Gastrocnemius medialis (tissue), 4 donors: ENCODE data around the gene WDR70. TPM values are rescaled to one million over a fixed set of nuclear protein-coding genes. Genes with fewer than 3 reads are reported as not detected.

Experiments
- ATAC-seq, 2 donors: fragments of 150-250 bp; one replicate each; pipeline ENCODE4 v1.9.1; 2016
- DNase-seq, 2 donors: peaks; one replicate each; pipeline ENCODE4 v3.0.0-alpha.2; 2019
- H3K27ac ChIP-seq, 4 donors: fragments of 200-600 bp; sonication (generic); 1 replicate in 1 of 4; 2 replicates in 3 of 4; pipeline ENCODE4 v1.5.1; 2016 to 2018; ENCODE audit warnings: mild to moderate bottlenecking in 2 of 4, moderate library complexity in 1 of 4
- H3K27me3 ChIP-seq, 3 donors: fragments of 200-600 bp; sonication (generic) in 2 of 3; 1 replicate in 1 of 3; 2 replicates in 2 of 3; pipeline versions ENCODE4 v1.5.1 to v1.6.0; 2016 to 2019; ENCODE audit warnings: mild to moderate bottlenecking in 1 of 3, moderate library complexity in 1 of 3
- H3K36me3 ChIP-seq, 2 donors: fragments of 200-600 bp; sonication (generic) in 1 of 2; one replicate each; pipeline ENCODE4 v1.5.1; 2017 to 2018
- H3K4me1 ChIP-seq, 2 donors: fragments of 200-600 bp; sonication (generic) in 1 of 2; one replicate each; pipeline ENCODE4 v1.5.1; 2016 to 2017; ENCODE audit warnings: mild to moderate bottlenecking in 2 of 2
- H3K4me3 ChIP-seq, 4 donors: fragments of 200-600 bp; sonication (generic) in 3 of 4; 1 replicate in 1 of 4; 2 replicates in 3 of 4; pipeline ENCODE4 v1.5.1; 2016 to 2019; ENCODE audit warnings: mild to moderate bottlenecking in 2 of 4
- H3K9me3 ChIP-seq, 3 donors: fragments of 200-600 bp; sonication (generic) in 2 of 3; 1 replicate in 1 of 3; 2 replicates in 2 of 3; pipeline ENCODE4 v1.5.1; 2016 to 2019
- CTCF ChIP-seq, 5 experiments: fragments of 450-650 bp in 3 of 5; fragments of 200-600 bp in 2 of 5; sonication (generic) in 2 of 5; IDR thresholded peaks in 4 of 5; conservative IDR thresholded peaks in 1 of 5; 1 replicate in 4 of 5; 2 replicates in 1 of 5; pipeline ENCODE4 v1.5.1; 2016 to 2019; ENCODE audit warnings: antibody characterized with exemption in 5 of 5, mild to moderate bottlenecking in 3 of 5, moderate library complexity in 3 of 5
- POLR2A ChIP-seq, 2 donors: fragments of 450-650 bp; IDR thresholded peaks; one replicate each; pipeline ENCODE4 v1.6.1; 2017; ENCODE audit warnings: antibody characterized with exemption in 2 of 2, mild to moderate bottlenecking in 2 of 2, moderate library complexity in 2 of 2
- in situ Hi-C, 4 donors: fragments of 200-750 bp; cut with MboI; loops; one replicate each; pipeline versions ENCODE4 v1.15.0 to v1.8.0; 2017; ENCODE audit warnings: low sequenced_read_pairs in 4 of 4
- intact Hi-C: fragments of 100-400 bp; cut with DNase I; formaldehyde crosslinking; loops from one replicate; pipeline ENCODE4 v1.15.1; 2023; ENCODE audit warnings: low total_unique reads
- total RNA-seq, 4 donors: library from RNA; depleted of rRNA; stranded (reverse); fragments of >200 nt; gene quantifications; one replicate each; pipeline versions ENCODE4 v1.1.0 to v1.2.3, GENCODE V29; 2016

WDR70 gene
- total RNA-seq, 4 donors from 2014 or later = 15.9 to 24.8 (median 21.5) TPM

- no peaks in the 10 kb centered on the region for H3K9me3 ChIP-seq
- no peak for ATAC-seq
- H3K4me3 ChIP-seq = no peak overlapping the region
- peaks cover 0 to 5% of the 10 kb centered on the region in 2 donors for H3K36me3 ChIP-seq
- H3K27me3 ChIP-seq = no peaks in the 10 kb centered on the region
- in situ Hi-C loops (no loop called here), intact Hi-C loops (no loop called here)
- DNase-seq = no peak
- H3K27ac ChIP-seq = no peak overlapping the region
- no peaks in the 10 kb centered on the region for H3K4me1 ChIP-seq
- TF ChIP-seq POLR2A (IDR thresholded peaks at IDR 0.05) = no peak
- TF ChIP-seq CTCF (IDR thresholded peaks at IDR 0.05 in 4 of 5, conservative IDR thresholded peaks at IDR 0.05 in 1 of 5) = no peak
Measured at GRCh38 chr5:37519807-37520206, 140.7 kb downstream of the WDR70 start.

DNA sequence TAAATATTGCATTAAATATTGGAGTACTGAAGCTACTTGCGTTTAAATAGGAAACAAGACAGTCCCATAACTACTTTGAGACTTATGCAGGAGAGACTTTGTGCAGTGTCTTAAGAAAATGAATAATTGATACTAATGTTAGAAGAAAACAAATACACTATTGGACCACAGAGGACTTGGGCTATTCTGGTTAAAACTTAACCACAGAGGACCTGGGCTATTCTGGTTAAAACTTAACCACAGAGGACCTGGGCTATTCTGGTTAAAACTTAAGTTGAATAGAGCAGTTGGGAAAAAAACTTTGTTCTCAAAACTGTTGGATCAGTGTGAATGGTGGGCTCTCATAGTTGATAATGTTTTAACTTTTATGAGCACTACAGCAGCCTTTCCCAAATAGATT, 141.7 kb downstream of the WDR70 start:
- Histone ChIP-seq H3K27ac (no peak overlapping the region), H3K4me3 (no peak overlapping the region), H3K9me3 (no peaks in the 10 kb centered on the region), H3K27me3 (no peaks in the 10 kb centered on the region), H3K36me3 (peaks cover 0 to 5% of the 10 kb centered on the region in 2 donors), H3K4me1 (no peaks in the 10 kb centered on the region)
- in situ Hi-C loops = no loop called here
- ATAC-seq (no peak), DNase-seq (no peak)
- no peak for TF ChIP-seq CTCF (IDR thresholded peaks at IDR 0.05 in 4 of 5, conservative IDR thresholded peaks at IDR 0.05 in 1 of 5)
- no peak for TF ChIP-seq POLR2A (IDR thresholded peaks at IDR 0.05)
- intact Hi-C loops = no loop called here

- intact Hi-C loops (no loop called here), in situ Hi-C loops (no loop called here)
- Histone ChIP-seq H3K27ac (no peak overlapping the region), H3K4me1 (no peaks in the 10 kb centered on the region), H3K4me3 (no peak overlapping the region), H3K27me3 (no peaks in the 10 kb centered on the region), H3K9me3 (no peaks in the 10 kb centered on the region), H3K36me3 (no peaks in the 10 kb centered on the region)
- ATAC-seq (no peak), DNase-seq (no peak)
- TF ChIP-seq POLR2A (IDR thresholded peaks at IDR 0.05) = no peak
- TF ChIP-seq CTCF (IDR thresholded peaks at IDR 0.05 in 4 of 5, conservative IDR thresholded peaks at IDR 0.05 in 1 of 5) = no peak
Measured at GRCh38 chr5:37532976-37533740, 154.0 kb downstream of the WDR70 start.

- Histone ChIP-seq H3K4me1 (no peaks in the 10 kb centered on the region), H3K4me3 (no peak overlapping the region), H3K9me3 (no peaks in the 10 kb centered on the region), H3K27me3 (no peaks in the 10 kb centered on the region), H3K27ac (no peak overlapping the region), H3K36me3 (no peaks in the 10 kb centered on the region)
- intact Hi-C loops = no loop called here
- in situ Hi-C loops = no loop called here
- DNase-seq = no peak
- no peak for TF ChIP-seq POLR2A (IDR thresholded peaks at IDR 0.05)
- no peak for TF ChIP-seq CTCF (IDR thresholded peaks at IDR 0.05 in 4 of 5, conservative IDR thresholded peaks at IDR 0.05 in 1 of 5)
- peak in 1 of 2 donors; percentile 36 for ATAC-seq
Measured at GRCh38 chr5:37533851-37534250, 154.7 kb downstream of the WDR70 start.

- intact Hi-C loops = no loop called here
- in situ Hi-C loops = no loop called here
- ATAC-seq = no peak
Measured at GRCh38 chr5:37539459-37539858, 160.3 kb downstream of the WDR70 start.

More at GRCh38 chr5:37539459-37539858, 160.3 kb downstream of the WDR70 start:
- no peaks in the 10 kb centered on the region for H3K36me3 ChIP-seq
- DNase-seq = no peak
- H3K27me3 ChIP-seq = no peaks in the 10 kb centered on the region
- no peaks in the 10 kb centered on the region for H3K4me1 ChIP-seq
- H3K9me3 ChIP-seq = no peaks in the 10 kb centered on the region
- no peak overlapping the region for H3K4me3 ChIP-seq
- TF ChIP-seq CTCF (IDR thresholded peaks at IDR 0.05 in 4 of 5, conservative IDR thresholded peaks at IDR 0.05 in 1 of 5) = no peak
- no peak for TF ChIP-seq POLR2A (IDR thresholded peaks at IDR 0.05)
- H3K27ac ChIP-seq = no peak overlapping the region
